SK-N-SH treated with all-trans-retinoic acid at 6 μM for 48 hours (cell line): Measurements from ENCODE around the gene DTD1.

Source experiments
- ATAC-seq: fragments of 200-7000 bp; cut with Tn5 transposase; 3 replicates; pipeline ENCODE4 v1.9.1; 2020; ENCODE audit warnings: mild to moderate bottlenecking, moderate library complexity
- ARNTL ChIP-seq: fragments of 450-650 bp; formaldehyde crosslinking; IDR thresholded peaks from 2 replicates; pipeline ENCODE4 v1.5.0; 2020; ENCODE audit warnings: low read depth, mild to moderate bottlenecking, moderate library complexity, borderline replicate concordance
- BACH2 ChIP-seq: fragments of 250-450 bp; sonication (Bioruptor Pico); IDR thresholded peaks from 2 replicates; pipeline ENCODE4 v1.9.0; 2021; ENCODE audit warnings: mild to moderate bottlenecking, borderline replicate concordance
- CREB5 ChIP-seq: fragments of 250-450 bp; sonication (Bioruptor Pico); IDR thresholded peaks from 2 replicates; pipeline ENCODE4 v1.5.1; 2020; ENCODE audit warnings: low read depth, mild to moderate bottlenecking, moderate library complexity
- CSDC2 ChIP-seq: fragments of 250-450 bp; sonication (Bioruptor Pico); IDR thresholded peaks from 2 replicates; pipeline ENCODE4 v1.5.0; 2020; ENCODE audit warnings: mild to moderate bottlenecking, moderate library complexity
- ESRRG ChIP-seq: fragments of 250-450 bp; sonication (Bioruptor Pico); IDR thresholded peaks from 2 replicates; pipeline ENCODE4 v1.6.1; 2021; ENCODE audit warnings: mild to moderate bottlenecking
- GLIS3 ChIP-seq: fragments of 250-450 bp; sonication (Bioruptor Pico); IDR thresholded peaks from 2 replicates; pipeline ENCODE4 v1.5.0; 2020; ENCODE audit warnings: mild to moderate bottlenecking, moderate library complexity
- ISL1 ChIP-seq: fragments of 250-450 bp; sonication (Bioruptor Pico); IDR thresholded peaks from 2 replicates; pipeline ENCODE4 v2.1.2; 2022; ENCODE audit warnings: mild to moderate bottlenecking, moderate library complexity
- OSR1 ChIP-seq: fragments of 250-450 bp; sonication (Bioruptor Pico); IDR thresholded peaks from 2 replicates; pipeline ENCODE4 v1.8.0; 2022; ENCODE audit warnings: moderate library complexity, mild to moderate bottlenecking, inconsistent platforms
- PPARA ChIP-seq: fragments of 250-450 bp; sonication (Bioruptor Pico); IDR thresholded peaks from 2 replicates; pipeline ENCODE4 v1.5.0; 2020; ENCODE audit warnings: mild to moderate bottlenecking, borderline replicate concordance
- RARB ChIP-seq: fragments of 250-450 bp; sonication (Bioruptor Pico); IDR thresholded peaks from 2 replicates; pipeline ENCODE4 v1.8.0; 2021; ENCODE audit warnings: mild to moderate bottlenecking, moderate library complexity
- SNAI2 ChIP-seq: fragments of 250-450 bp; sonication (Bioruptor Pico); IDR thresholded peaks from 2 replicates; pipeline ENCODE4 v1.5.0; 2020; ENCODE audit warnings: mild to moderate bottlenecking, moderate library complexity
- TCF4 ChIP-seq: fragments of 250-450 bp; sonication (Bioruptor Pico); IDR thresholded peaks from 2 replicates; pipeline ENCODE4 v1.8.0; 2021; ENCODE audit warnings: mild to moderate bottlenecking, moderate library complexity, borderline replicate concordance
- TOX ChIP-seq: fragments of 250-450 bp; sonication (Bioruptor Pico); IDR thresholded peaks from 2 replicates; pipeline ENCODE4 v1.8.0; 2021; ENCODE audit warnings: mild to moderate bottlenecking, moderate library complexity, borderline replicate concordance
- ZFP3 ChIP-seq: fragments of 250-450 bp; sonication (Bioruptor Pico); IDR thresholded peaks from 2 replicates; pipeline ENCODE4 v1.5.0; 2020; ENCODE audit warnings: mild to moderate bottlenecking, moderate library complexity
- ZFP30 ChIP-seq: fragments of 450-650 bp; formaldehyde crosslinking; IDR thresholded peaks from 2 replicates; pipeline ENCODE4 v1.5.0; 2022; ENCODE audit warnings: mild to moderate bottlenecking, moderate library complexity
- ZNF565 ChIP-seq: fragments of 450-650 bp; formaldehyde crosslinking; conservative IDR thresholded peaks from 2 replicates; pipeline ENCODE4 v1.5.0; 2020; ENCODE audit warnings: low read depth, mild to moderate bottlenecking, moderate library complexity
- ZNF70 ChIP-seq: fragments of 450-650 bp; formaldehyde crosslinking; IDR thresholded peaks from 2 replicates; pipeline ENCODE4 v1.5.0; 2020; ENCODE audit warnings: mild to moderate bottlenecking, moderate library complexity
- ZNF8 ChIP-seq: fragments of 450-650 bp; formaldehyde crosslinking; IDR thresholded peaks from 2 replicates; pipeline ENCODE4 v1.5.0; 2020; ENCODE audit warnings: mild to moderate bottlenecking, moderate library complexity
- TF ChIP-seq, protein P1 (sequence below): fragments of 250-450 bp; sonication (Bioruptor Pico); IDR thresholded peaks from 2 replicates; pipeline ENCODE4 v1.8.0; 2021; ENCODE audit warnings: low read depth, mild to moderate bottlenecking, moderate library complexity, borderline replicate concordance
- TF ChIP-seq, protein P2 (sequence below): fragments of 250-450 bp; sonication (Bioruptor Pico); IDR thresholded peaks from 2 replicates; pipeline ENCODE4 v1.8.0; 2020; ENCODE audit warnings: mild to moderate bottlenecking, moderate library complexity, borderline replicate concordance
- TF ChIP-seq, protein P3 (sequence below): fragments of 250-450 bp; sonication (Bioruptor Pico); IDR thresholded peaks from 2 replicates; pipeline ENCODE4 v1.5.1; 2021; ENCODE audit warnings: mild to moderate bottlenecking, moderate library complexity
- TF ChIP-seq, protein P4 (sequence below): fragments of 250-450 bp; sonication (Bioruptor Pico); IDR thresholded peaks from 2 replicates; pipeline ENCODE4 v1.5.0; 2020; ENCODE audit warnings: mild to moderate bottlenecking, moderate library complexity

DTD1 gene

DNA sequence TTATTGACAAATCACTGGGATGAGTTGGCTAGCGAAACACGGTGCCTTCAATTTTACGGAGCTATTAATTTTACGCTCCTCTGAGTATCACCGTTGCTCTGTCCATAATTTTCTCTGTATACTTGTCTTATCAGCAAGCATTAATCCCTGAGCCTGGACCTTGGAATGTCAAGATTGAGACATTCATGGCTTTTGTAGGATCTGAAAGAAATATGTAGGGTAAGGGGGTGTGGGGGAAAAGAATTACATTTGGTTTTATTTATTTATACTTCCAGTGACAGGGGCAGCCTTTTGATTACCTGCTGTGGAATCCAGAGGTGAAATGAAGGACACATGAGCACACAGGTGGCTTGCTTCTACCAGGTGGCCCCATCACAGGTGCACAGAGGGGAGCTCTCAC lies 46.6 kb downstream of the DTD1 start:
- TF ChIP-seq ZFP3 (CRISPR knock-in tag): no peak
- TF ChIP-seq ZNF70 (CRISPR knock-in tag): no peak
- TF ChIP-seq CREB5 (CRISPR knock-in tag): no peak
- TF ChIP-seq, protein P1, sequence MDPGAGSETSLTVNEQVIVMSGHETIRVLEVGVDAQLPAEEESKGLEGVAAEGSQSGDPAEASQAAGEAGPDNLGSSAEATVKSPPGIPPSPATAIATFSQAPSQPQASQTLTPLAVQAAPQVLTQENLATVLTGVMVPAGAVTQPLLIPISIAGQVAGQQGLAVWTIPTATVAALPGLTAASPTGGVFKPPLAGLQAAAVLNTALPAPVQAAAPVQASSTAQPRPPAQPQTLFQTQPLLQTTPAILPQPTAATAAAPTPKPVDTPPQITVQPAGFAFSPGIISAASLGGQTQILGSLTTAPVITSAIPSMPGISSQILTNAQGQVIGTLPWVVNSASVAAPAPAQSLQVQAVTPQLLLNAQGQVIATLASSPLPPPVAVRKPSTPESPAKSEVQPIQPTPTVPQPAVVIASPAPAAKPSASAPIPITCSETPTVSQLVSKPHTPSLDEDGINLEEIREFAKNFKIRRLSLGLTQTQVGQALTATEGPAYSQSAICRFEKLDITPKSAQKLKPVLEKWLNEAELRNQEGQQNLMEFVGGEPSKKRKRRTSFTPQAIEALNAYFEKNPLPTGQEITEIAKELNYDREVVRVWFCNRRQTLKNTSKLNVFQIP: no peak
- TF ChIP-seq ZNF8: no peak
- TF ChIP-seq BACH2 (CRISPR knock-in tag): no peak
- TF ChIP-seq PPARA (CRISPR knock-in tag): no peak

DNA sequence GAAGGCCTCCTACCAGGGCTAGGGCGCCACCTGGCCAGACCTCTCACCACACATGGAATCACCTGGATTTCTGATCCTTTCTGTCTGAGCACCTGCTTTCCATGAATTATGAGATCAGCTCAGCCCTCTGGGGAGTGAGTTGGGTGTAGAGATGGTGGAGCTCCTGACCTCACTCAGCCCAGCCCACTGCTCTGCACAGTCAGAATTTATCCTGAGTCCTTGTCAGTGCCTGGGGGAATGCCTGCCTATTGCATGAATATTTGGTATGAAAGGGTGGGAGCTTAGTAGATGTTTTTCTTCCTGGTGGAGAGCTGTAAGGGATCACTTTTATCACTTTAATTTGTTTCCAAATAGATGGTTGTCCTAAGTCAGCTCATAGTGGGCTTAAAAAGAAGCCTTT lies 47.5 kb downstream of the DTD1 start:
- TF ChIP-seq SNAI2: no peak
- TF ChIP-seq ESRRG (CRISPR knock-in tag): no peak
- no peak for TF ChIP-seq ARNTL
- no peak for TF ChIP-seq GLIS3
- TF ChIP-seq ZFP3 (CRISPR knock-in tag): no peak
- no peak for TF ChIP-seq ZNF565 (CRISPR knock-in tag)
- TF ChIP-seq, protein P2, sequence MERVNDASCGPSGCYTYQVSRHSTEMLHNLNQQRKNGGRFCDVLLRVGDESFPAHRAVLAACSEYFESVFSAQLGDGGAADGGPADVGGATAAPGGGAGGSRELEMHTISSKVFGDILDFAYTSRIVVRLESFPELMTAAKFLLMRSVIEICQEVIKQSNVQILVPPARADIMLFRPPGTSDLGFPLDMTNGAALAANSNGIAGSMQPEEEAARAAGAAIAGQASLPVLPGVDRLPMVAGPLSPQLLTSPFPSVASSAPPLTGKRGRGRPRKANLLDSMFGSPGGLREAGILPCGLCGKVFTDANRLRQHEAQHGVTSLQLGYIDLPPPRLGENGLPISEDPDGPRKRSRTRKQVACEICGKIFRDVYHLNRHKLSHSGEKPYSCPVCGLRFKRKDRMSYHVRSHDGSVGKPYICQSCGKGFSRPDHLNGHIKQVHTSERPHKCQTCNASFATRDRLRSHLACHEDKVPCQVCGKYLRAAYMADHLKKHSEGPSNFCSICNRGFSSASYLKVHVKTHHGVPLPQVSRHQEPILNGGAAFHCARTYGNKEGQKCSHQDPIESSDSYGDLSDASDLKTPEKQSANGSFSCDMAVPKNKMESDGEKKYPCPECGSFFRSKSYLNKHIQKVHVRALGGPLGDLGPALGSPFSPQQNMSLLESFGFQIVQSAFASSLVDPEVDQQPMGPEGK: no peak
- no peak for TF ChIP-seq ZFP30 (CRISPR knock-in tag)
- TF ChIP-seq OSR1: no peak
- TF ChIP-seq PPARA (CRISPR knock-in tag): no peak
- no peak for TF ChIP-seq CSDC2 (CRISPR knock-in tag)
- TF ChIP-seq ZNF8: no peak
- no peak for TF ChIP-seq TOX
- TF ChIP-seq ISL1 (CRISPR knock-in tag): no peak
- no peak for ATAC-seq

More for the DNA sequence above, 46.6 kb downstream of the DTD1 start:
- no peak for ATAC-seq

DNA sequence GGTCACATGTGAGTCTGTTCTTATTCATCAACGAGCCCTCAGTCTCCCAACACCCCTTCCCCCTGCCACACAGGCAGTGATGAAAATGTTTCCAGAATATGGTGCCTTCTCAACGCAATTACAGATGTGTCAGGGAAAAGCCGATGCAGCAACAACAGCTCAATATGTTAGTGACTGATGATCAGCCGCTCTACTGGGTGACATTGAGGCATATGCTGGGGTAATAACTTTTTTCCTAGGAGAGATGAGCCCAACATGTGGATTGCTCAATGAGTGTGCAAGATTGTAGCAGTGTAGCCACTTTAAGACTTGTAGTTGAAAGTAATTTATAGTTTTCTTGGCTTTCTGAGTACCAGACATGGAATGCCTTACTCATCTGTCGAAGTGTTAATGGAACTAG lies 49.4 kb downstream of the DTD1 start:
- no peak for TF ChIP-seq PPARA (CRISPR knock-in tag)
- TF ChIP-seq ISL1 (CRISPR knock-in tag): no peak
- TF ChIP-seq ZFP3 (CRISPR knock-in tag): no peak
- TF ChIP-seq OSR1: no peak
- no peak for TF ChIP-seq SNAI2
- TF ChIP-seq ZNF70 (CRISPR knock-in tag): no peak
- no peak for TF ChIP-seq ZFP30 (CRISPR knock-in tag)
- TF ChIP-seq CSDC2 (CRISPR knock-in tag): no peak
- TF ChIP-seq RARB (CRISPR knock-in tag): no peak
- no peak for TF ChIP-seq TOX
- TF ChIP-seq BACH2 (CRISPR knock-in tag): no peak
- TF ChIP-seq CREB5 (CRISPR knock-in tag): no peak
- TF ChIP-seq TCF4 (CRISPR knock-in tag): no peak
- no peak for TF ChIP-seq GLIS3
- TF ChIP-seq, protein P3, sequence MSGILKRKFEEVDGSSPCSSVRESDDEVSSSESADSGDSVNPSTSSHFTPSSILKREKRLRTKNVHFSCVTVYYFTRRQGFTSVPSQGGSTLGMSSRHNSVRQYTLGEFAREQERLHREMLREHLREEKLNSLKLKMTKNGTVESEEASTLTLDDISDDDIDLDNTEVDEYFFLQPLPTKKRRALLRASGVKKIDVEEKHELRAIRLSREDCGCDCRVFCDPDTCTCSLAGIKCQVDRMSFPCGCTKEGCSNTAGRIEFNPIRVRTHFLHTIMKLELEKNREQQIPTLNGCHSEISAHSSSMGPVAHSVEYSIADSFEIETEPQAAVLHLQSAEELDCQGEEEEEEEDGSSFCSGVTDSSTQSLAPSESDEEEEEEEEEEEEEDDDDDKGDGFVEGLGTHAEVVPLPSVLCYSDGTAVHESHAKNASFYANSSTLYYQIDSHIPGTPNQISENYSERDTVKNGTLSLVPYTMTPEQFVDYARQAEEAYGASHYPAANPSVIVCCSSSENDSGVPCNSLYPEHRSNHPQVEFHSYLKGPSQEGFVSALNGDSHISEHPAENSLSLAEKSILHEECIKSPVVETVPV (CRISPR knock-in tag): no peak
- TF ChIP-seq, protein P4, sequence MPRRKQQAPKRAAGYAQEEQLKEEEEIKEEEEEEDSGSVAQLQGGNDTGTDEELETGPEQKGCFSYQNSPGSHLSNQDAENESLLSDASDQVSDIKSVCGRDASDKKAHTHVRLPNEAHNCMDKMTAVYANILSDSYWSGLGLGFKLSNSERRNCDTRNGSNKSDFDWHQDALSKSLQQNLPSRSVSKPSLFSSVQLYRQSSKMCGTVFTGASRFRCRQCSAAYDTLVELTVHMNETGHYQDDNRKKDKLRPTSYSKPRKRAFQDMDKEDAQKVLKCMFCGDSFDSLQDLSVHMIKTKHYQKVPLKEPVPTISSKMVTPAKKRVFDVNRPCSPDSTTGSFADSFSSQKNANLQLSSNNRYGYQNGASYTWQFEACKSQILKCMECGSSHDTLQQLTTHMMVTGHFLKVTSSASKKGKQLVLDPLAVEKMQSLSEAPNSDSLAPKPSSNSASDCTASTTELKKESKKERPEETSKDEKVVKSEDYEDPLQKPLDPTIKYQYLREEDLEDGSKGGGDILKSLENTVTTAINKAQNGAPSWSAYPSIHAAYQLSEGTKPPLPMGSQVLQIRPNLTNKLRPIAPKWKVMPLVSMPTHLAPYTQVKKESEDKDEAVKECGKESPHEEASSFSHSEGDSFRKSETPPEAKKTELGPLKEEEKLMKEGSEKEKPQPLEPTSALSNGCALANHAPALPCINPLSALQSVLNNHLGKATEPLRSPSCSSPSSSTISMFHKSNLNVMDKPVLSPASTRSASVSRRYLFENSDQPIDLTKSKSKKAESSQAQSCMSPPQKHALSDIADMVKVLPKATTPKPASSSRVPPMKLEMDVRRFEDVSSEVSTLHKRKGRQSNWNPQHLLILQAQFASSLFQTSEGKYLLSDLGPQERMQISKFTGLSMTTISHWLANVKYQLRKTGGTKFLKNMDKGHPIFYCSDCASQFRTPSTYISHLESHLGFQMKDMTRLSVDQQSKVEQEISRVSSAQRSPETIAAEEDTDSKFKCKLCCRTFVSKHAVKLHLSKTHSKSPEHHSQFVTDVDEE (CRISPR knock-in tag): no peak
- TF ChIP-seq ZNF8: no peak
- no peak for ATAC-seq
